GM23248 (cell line): ENCODE data around the gene CBY1.

Experiments
- EZH2 ChIP-seq: fragments of 200-600 bp; sonication (generic); IDR thresholded peaks from 2 replicates; pipeline ENCODE4 v1.6.1; 2018; ENCODE audit warnings: antibody characterized with exemption, mild to moderate bottlenecking; ENCODE audit not compliant: insufficient read depth, poor library complexity, severe bottlenecking
- EZH2phosphoT487 ChIP-seq: fragments of 200-600 bp; sonication (generic); IDR thresholded peaks from 2 replicates; pipeline ENCODE4 v1.6.1; 2018; ENCODE audit warnings: antibody characterized with exemption, moderate library complexity, mild to moderate bottlenecking, low read depth; ENCODE audit not compliant: insufficient read depth

- TF ChIP-seq EZH2 (no peak), EZH2phosphoT487 (no peak)
These were observed 60.4 kb downstream of the CBY1 start for GRCh38 chr22:38716826-38717225.
